Measurements from ENCODE around the gene GPR160.
"Not testable (repeated sequence)": the region's sequence is repeated elsewhere in the genome, so short reads cannot be mapped to it uniquely, and the experiment has no call there.

GPR160 gene, protein sequence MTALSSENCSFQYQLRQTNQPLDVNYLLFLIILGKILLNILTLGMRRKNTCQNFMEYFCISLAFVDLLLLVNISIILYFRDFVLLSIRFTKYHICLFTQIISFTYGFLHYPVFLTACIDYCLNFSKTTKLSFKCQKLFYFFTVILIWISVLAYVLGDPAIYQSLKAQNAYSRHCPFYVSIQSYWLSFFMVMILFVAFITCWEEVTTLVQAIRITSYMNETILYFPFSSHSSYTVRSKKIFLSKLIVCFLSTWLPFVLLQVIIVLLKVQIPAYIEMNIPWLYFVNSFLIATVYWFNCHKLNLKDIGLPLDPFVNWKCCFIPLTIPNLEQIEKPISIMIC

DNA sequence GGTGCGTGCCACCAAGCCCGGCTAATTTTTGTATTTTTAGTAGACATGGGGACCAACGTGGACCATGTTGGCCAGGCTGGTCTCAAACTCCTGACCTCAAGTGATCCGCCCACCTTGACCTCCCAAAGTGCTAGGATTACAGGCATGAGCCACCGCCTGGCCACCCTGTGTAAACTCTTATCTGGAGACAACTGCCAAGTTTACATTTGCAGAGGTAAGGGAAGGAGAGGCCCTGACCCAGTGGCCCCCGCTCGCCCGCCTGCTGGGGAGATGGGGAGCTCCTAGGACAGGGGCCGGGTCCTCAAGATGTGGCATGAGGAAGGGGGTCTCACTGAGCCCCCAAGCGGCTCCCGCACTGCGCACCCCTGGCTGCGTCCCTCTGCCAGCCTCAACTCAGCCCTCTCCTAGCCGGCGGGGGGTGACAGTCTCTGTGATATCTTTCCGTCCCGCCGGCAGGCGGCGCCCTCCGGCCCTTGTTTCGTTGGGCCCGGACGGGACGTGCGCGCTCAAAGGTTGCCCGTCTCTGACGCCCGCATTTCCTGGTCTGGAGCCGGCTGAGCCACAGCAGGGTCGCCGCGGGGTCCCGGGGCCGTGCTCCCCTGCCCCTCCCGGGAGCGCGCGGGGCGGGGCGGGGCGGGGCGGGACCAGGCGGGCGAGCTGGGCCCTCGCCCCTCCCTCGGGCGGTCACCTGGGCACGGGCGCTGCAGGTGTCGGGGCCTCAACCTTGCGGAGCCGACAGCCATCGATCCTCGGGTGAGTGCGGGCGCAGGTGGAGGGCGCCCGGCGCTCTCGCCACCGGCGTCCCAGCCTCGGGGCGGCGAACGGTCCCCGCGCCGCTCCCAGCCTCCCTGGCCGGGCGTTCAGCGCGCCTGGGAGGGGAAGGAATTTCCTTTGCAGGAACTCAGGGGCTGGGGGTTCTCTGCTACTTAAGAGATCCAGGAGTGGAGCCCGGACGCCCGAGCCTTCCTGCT lies at the start of gene GPR160:
GPR160 (plus strand) TSS at position 533 of the 971 bp plus-strand sequence. CDS start 45,978 bp downstream, outside the sequence.
- peak; percentile 82 for DNase-seq (ENCODE audit: low spot score)

- no peak for DNase-seq (ENCODE audit: low spot score)
Observed at GRCh38 chr3:169990431-169990830, 47.4 kb upstream of the GPR160 start.

GRCh38 chr3:169992156-169992555 lies 45.6 kb upstream of the GPR160 start:
- DNase-seq (ENCODE audit: low spot score): no peak

GRCh38 chr3:169992781-169993180 lies 45.0 kb upstream of the GPR160 start:
- DNase-seq (ENCODE audit: low spot score): no peak

DNA sequence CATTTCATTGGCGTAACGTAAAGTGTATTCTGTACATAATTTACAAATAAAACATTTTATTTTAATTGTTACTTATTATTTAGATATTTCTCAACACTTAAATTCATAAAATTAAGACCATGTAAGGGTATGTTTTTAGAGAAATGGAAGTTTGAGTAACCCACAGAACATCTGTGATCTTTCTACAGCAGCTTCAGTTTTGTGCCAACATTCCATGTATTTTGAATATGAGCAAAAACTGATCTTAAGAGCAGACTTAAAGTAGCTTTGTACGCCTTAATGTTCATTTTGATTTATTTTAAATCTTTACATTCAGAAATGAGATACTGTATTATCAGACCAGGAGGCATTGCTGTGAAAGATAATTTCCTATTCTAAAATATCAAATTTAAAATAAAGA lies 44.0 kb upstream of the GPR160 start:
- no peak for DNase-seq (ENCODE audit: low spot score)

GRCh38 chr3:169996063-169996462 lies 41.7 kb upstream of the GPR160 start:
- DNase-seq (ENCODE audit: low spot score): no peak

DNA sequence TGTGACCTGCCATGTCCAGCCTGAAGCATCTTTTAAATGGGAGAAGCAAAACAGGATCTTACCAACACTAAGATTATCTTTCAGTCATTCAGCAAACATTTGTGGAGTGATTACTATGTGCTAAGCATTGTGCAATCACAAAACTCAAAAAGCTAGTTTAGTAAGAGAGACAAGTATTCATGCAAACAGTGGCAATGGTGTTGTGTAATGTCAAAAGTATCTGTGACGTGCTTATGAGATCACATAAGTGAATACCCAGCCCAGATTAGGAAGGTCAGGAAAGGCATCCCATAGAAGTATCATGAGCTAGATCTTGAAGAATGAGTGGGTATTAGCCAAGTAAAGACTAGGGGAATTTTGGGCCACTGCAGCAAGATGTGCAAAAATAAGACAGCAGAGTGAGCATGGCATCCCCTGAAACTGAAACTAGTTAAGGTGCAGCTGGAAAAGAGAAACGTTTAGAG lies 39.1 kb upstream of the GPR160 start:
- DNase-seq (ENCODE audit: low spot score): no peak

DNA sequence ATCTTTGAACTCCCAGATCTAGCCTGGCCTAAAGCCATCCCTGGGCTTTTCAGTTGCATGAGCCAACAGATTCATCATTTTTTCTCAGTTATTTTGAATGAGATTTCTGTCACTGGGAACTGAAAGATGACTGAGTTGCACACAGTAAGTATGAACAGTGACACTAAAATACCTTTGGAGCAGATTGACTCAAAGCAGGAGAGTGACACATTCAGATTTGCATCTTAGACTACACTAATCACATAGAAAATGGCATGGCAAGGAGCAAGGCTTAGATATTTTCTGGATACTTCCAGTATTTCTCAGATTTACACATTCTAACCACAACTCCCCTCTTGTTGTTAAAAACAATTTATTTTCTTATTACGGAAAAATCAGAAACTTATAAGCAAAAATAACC lies 38.4 kb upstream of the GPR160 start:
- DNase-seq (ENCODE audit: low spot score): no peak

DNA sequence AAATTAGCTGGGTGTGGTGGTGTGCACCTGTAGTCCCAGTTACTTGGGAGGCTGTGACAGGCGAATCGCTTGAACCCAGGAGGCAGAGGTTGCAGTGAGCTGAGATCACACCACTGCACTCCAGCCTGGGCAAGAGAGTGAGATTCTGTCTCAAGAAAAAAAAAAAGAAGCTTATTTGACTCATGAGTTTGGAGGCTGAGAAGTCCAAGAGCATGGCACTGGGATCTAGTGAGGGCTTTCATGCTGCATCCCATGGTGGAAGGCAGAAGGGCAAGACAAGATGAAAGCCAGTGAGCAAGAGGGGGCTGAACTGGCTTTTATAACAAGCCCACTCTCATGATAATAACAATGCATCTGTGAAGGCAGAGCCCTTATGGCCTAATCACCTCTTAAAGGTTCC lies 37.7 kb upstream of the GPR160 start:
- no peak for DNase-seq (ENCODE audit: low spot score)

DNA sequence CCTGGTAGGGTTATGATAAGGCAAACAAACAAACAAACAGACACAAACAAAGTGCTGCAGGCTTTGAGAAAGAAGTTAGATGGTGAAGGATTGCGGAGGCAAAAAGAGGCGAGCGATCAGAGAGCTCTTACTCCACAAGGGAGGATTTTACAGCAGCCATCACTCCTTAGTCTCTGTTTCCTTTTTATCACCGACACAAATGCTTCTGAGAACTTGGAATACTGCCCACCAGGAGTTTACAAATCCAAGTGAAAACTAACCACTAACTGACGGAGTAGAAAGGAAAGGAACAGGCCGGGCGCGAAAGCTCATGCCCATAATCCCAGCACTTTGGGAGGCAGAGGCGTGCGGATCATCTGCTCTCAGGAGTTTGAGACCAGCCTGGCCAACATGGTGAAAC lies 35.6 kb upstream of the GPR160 start:
- DNase-seq (ENCODE audit: low spot score): no peak

- DNase-seq (ENCODE audit: low spot score): no peak
Observed at GRCh38 chr3:170002879-170003278, 34.9 kb upstream of the GPR160 start.

- no peak for DNase-seq (ENCODE audit: low spot score)
Observed at GRCh38 chr3:170003881-170004356, 33.9 kb upstream of the GPR160 start.

DNA sequence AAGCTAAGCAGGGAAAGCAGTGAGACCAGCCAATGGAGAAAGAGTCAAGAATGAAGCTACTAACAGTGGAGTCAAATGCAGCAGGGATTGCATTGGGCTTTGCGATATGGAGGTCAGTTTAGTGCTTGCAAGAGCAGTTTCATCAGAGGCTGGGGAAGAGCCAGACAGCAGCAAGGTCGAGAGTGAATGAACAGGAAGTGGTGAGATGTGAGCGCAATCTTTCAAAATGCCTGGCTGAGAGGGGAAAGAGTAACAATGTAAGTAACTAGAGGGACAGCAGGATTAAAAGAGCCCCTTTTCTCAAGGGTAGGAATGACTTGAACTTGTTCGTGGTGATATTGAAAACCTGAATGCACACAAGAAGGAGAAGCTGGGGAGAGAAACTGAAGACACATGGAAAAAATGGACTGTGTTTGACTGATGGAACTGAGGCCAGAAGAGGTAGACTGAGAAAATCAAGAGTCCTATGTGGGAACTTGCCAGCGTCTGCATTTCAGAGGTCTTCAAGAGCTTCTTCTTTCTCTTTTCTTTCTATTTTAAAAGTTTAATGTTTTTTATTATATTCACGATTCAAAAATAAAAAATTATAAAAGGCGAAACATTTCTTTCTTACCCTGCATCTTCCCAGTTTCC lies 30.6 kb upstream of the GPR160 start:
- DNase-seq (ENCODE audit: low spot score): no peak

DNA sequence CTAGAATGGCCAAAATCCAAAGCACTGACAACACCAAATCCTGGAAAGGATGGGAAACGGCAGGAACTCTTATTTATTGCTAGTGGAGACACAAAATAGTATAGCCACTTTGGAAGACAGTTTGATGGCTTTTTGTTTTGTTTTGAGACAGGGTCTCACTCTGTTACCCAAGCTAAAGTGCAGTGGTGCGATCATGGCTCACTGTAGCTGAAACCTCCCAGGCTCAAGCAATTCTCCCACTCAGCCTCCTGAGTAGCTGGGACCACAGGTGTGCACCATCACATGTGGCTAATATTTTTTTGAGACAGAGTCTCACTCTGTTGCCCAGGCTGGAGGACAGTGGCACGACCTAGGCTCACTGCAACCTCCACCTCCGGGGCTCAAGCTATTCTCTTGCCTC lies 27.3 kb upstream of the GPR160 start:
- no peak for DNase-seq (ENCODE audit: low spot score)

GRCh38 chr3:170012683-170013400 lies 25.0 kb upstream of the GPR160 start:
- DNase-seq (ENCODE audit: low spot score): no peak

DNA sequence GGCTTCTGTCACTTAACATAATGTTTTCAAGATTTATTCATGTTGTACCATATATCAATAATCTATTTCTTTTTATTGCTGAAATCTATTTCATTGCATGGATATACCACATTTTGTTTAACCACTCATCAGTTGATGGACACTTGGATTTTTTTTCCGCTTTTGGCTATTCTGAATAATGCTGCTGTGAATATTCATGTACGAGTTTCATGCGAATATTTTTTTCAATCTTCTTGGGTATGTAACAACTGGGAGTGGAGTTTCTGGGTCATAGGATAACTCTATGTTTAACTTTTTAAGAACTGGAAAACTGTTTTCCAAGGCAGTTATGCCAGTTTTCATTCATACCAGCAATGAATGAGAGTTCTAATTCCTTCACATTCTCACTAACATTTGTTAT lies 21.7 kb upstream of the GPR160 start:
- DNase-seq (ENCODE audit: low spot score): no peak

GRCh38 chr3:170019306-170019705 lies 18.5 kb upstream of the GPR160 start:
- DNase-seq (ENCODE audit: low spot score): not testable (repeated sequence)

- no peak for DNase-seq (ENCODE audit: low spot score)
Observed at GRCh38 chr3:170021083-170021482, 16.7 kb upstream of the GPR160 start.

GRCh38 chr3:170022336-170022735 lies 15.5 kb upstream of the GPR160 start:
- DNase-seq (ENCODE audit: low spot score): no peak

GRCh38 chr3:170023165-170023564 lies 14.6 kb upstream of the GPR160 start:
- no peak for DNase-seq (ENCODE audit: low spot score)

GRCh38 chr3:170024581-170024980 lies 13.2 kb upstream of the GPR160 start:
- no peak for DNase-seq (ENCODE audit: low spot score)

Measured in hematopoietic multipotent progenitor cell treated with erythropoietin and hydrocortisone succinate and interleukin-3 and kit ligand, for 17 days (in vitro differentiated cells).